ENCODE results near the gene UGT1A1.

The UGT1A1 gene

DNA sequence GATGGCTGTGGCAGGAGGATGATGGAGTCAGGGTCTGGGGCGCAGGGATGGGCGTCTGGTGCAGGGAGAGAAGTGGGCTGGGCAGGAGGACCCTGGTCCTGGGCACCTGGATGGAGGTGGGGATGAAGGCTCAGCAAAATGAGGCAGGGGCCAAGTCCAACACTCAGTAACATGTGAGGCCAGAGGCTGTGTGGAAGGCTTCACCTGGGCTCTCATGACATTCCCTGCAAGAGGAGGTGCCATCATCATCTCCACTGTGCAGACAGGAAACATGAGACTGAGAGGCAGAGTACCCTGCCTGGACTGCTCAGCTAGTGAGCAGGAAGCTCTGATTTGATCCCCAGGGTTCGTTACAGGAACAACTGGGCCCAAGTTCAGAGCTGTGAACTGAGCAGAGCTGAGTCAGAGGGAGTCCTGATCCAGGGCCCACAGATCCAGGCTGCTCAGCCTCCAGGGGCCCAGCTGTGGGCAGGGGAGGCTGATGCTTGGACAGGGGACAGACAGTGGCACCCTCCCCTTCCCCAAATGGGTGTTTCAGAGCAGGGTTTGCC lies 57.4 kb downstream of the UGT1A1 start:
- DNase-seq (ENCODE audit: low read depth in 2 of 2), result no peak

- DNase-seq (ENCODE audit: low read depth in 2 of 2), result no peak
Measured at GRCh38 chr2:233817995-233818638, 58.0 kb downstream of the UGT1A1 start.

- DNase-seq (ENCODE audit: low read depth in 2 of 2), result no peak
Measured at GRCh38 chr2:233818639-233819621, 58.9 kb downstream of the UGT1A1 start.

- no peak for DNase-seq (ENCODE audit: low read depth in 2 of 2)
Measured at GRCh38 chr2:233819884-233820773, 60.1 kb downstream of the UGT1A1 start.

DNA sequence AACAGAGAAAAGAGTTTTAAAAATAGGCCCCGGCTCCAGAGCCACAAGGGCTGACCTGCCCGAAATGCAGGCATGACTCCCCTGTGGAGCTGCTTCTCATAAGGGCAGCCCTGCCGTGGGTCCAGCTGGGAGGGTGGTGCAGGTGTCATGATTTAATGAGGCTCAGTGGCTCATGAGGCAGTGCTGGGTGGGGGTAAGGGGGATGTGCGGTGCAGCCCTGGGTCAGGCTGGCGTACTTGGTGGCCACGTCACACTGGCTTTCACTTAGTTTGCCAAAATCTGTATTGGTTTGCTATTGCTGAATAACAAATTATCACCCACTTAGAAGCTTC lies 60.7 kb downstream of the UGT1A1 start:
- no peak for DNase-seq (ENCODE audit: low read depth in 2 of 2)

GRCh38 chr2:233821196-233821595 lies 61.1 kb downstream of the UGT1A1 start:
- DNase-seq (ENCODE audit: low read depth in 2 of 2), result no peak

DNA sequence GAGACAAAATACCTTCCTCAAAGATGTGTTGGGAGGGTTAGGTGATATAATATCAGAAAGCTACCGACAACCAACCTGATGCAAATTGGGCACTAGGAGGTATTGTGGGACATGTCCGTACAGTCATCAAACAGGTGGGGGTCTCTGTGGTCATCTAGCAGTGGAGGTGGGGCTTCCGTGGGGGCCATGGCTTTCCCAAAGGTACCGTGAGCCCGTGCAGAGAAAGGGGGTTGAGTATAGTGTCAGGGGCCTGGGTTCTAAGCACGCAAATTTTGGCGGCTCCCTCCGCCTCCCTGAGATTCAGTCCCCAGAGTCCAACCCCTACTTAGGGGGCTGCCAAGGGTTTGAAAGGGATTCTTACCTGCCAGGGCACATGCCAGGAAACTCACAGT lies 61.6 kb downstream of the UGT1A1 start:
- DNase-seq (ENCODE audit: low read depth in 2 of 2), result no peak

DNA sequence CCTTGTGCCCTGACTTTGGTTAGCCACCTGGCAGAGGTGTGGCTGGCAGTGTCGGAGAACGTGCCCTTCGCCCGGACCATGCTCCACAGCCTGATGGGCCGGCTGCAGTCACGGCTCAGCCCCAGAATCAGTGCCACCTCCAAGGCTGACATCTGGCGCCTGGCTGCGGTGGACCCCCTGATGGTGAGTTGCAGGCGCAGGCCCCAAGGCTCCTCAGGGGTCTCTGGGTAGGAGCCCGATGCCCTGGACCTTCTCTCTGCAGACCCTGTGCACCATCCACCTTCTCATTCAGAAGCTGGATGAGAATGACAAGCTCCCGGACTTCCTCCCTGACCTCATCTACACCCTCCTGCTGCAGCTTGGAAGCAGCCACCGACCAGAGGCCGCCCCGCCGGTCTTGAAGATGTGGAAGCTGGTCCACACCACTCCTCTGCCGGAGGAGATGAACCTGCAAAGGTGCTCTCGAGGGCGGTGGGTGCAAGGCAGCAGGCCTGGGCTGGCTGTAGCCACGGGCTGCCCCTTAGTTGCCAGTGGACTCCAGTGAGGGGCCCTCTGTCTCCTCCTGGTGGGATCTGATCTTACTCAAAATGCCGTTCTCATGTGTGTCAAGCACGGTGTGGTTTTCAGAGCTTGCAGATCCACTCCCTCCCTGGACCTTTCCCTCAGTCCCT lies 62.2 kb downstream of the UGT1A1 start:
- no peak for DNase-seq (ENCODE audit: low read depth in 2 of 2)

Measured in stimulated activated CD4-positive, alpha-beta T cell treated with anti-CD3 and anti-CD28 coated beads, Interleukin-12 subunit alpha, Interleukin-12 subunit beta, amount 100 ng/mL, for 24 hours (primary cell).